ENCODE measurements around the gene ACOT4.

Gene ACOT4

DNA sequence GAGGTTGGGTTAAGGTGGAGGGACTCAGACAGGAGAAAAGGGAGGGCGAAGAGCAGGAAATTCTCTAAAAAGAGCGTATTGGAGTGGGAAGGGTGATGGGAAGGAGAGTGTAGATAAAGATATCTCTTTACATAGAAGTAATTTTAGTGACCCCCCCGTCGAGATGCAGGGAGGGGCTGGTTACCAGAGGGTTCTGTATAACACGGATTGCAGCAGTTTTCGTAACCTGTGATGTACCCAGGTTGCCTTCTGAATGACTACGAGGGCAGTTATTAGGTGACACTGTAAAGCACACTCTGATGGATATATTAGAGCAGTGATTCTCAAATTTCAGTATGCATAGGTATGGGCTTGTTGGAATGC, 53.6 kb downstream of the ACOT4 start:
- H3K27me3 Mint-ChIP-seq = no peaks in the 10 kb centered on the region
- DNase-seq (ENCODE audit: low spot score in 2 of 2) (no peak), ATAC-seq (replicated peaks; ENCODE audit: extremely low read depth, poor library complexity, severe bottlenecking) (no peak)
- no peaks in the 10 kb centered on the region for H3K9me3 Mint-ChIP-seq
- peak overlapping the region; percentile 98 for H3K27ac Mint-ChIP-seq (ENCODE audit: low read depth)
- peak overlapping the region; percentile 93 for H3K4me3 Mint-ChIP-seq
- H3K36me3 Mint-ChIP-seq (ENCODE audit: insufficient read depth) = peaks cover 7% of the 10 kb centered on the region
- H3K4me1 Mint-ChIP-seq = peaks cover 15% of the 10 kb centered on the region
